Measurements from ENCODE around the gene RPL37.
A peak's percentile ranks its signal among the peaks of the same experiment; 100 is the strongest.

- TF ChIP-seq POLR2A (IDR thresholded peaks at IDR 0.05; ENCODE audit: low read depth, low read length) (peak; percentile 100), TAF1 (IDR thresholded peaks at IDR 0.05; ENCODE audit: low read depth, low read length) (peak; percentile 99), PAX5 (IDR thresholded peaks at IDR 0.05; ENCODE audit: insufficient read depth, low read length, severe bottlenecking) (peak; percentile 46), POLR2AphosphoS5 (IDR thresholded peaks at IDR 0.05; ENCODE audit: low read depth, low read length) (peak; percentile 100), SPI1 (IDR thresholded peaks at IDR 0.05; ENCODE audit: low read depth, low read length) (peak; percentile 85)
Observed at GRCh38 chr5:40834849-40835787, at the start of gene RPL37.

All from GM12891 (cell line).